ENCODE data around the gene RAPGEF1.

DNA sequence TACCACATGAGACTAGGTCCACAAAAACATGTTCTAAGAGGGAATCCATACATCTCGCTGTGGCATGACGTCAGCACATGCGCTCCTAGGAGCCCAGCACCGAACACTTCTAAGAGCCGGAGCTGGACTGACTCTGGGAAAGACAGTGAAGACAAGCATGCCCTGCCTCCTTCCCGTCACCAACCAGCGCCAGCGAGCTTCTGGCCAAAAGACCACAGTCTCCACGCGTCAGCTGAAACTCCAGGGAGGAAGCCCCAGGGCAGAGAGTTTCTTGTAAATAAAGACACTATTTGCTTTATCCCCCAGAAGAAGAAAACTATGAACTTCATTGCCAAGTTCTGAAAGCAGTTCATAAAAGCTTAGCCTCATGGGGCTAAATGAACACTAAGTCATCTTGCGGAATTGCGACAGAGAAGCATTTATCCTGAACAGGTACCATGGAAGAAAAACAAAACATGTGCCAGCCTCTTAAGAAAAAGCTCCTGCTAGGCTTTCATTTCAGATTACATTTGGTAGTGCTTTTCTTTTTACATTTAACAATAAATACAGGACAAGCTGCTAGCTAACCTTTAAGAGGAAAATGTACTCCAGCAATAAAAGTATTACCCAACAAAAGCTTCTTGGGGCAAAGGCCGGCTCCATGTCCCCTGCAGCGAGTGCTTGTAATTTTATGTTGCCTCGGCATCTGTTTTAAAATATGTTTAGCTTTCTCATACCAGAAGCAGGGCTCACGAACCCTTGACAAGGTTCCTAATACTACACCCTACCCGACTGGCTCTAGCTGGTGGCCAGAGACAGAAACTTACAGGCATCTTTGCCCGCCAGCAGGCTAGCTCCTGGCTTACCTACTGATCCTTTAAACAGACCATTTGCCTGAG, 98.0 kb downstream of the RAPGEF1 start:
- TF ChIP-seq, protein P1, sequence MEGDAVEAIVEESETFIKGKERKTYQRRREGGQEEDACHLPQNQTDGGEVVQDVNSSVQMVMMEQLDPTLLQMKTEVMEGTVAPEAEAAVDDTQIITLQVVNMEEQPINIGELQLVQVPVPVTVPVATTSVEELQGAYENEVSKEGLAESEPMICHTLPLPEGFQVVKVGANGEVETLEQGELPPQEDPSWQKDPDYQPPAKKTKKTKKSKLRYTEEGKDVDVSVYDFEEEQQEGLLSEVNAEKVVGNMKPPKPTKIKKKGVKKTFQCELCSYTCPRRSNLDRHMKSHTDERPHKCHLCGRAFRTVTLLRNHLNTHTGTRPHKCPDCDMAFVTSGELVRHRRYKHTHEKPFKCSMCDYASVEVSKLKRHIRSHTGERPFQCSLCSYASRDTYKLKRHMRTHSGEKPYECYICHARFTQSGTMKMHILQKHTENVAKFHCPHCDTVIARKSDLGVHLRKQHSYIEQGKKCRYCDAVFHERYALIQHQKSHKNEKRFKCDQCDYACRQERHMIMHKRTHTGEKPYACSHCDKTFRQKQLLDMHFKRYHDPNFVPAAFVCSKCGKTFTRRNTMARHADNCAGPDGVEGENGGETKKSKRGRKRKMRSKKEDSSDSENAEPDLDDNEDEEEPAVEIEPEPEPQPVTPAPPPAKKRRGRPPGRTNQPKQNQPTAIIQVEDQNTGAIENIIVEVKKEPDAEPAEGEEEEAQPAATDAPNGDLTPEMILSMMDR (IDR thresholded peaks at IDR 0.05; ENCODE audit: insufficient read depth, low read depth, low read length): no peak
- TF ChIP-seq EZH2 (IDR thresholded peaks at IDR 0.05; ENCODE audit: insufficient read depth, low read length): no peak

Measured in astrocyte (in vitro differentiated cells and primary cell).